ENCODE measurements around the gene BPIFB2. TPM values are rescaled to one million over a fixed set of nuclear protein-coding genes. Genes with fewer than 3 reads are reported as not detected.
"Not testable (repeated sequence)": the region's sequence is repeated elsewhere in the genome, so short reads cannot be mapped to it uniquely, and the experiment has no call there.

BPIFB2 gene
- total RNA-seq, 1 experiment from 2014 or later = not detected

DNA sequence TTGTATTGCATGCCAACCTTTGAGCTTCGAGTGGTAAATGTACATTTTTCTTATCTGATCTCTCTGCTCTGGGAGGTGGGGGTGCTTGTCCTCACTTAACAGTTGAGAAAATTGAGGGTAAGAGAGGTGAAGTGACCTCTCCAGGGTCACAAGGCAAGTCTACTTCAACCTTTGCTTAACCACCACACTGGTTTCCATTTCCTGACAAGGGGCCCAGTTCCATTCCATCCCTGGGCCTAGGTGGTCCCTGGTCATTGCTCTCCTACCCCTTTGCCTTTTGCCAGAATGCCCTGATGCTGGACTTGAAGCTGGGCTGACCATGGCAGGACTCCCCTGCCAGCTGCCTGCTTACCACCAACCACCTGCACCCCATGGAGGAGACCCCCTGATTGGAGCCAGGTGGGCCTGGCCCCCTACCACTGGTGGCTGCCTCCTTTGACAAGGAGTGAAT, 36.3 kb downstream of the BPIFB2 start:
- CTCF ChIA-PET = no interaction called here
- no peak overlapping the region for H3K4me3 ChIP-seq (ENCODE audit: low read depth in 2 of 2, low read length in 2 of 2)
- ATAC-seq = no peak
- no peaks in the 10 kb centered on the region for H3K4me1 ChIP-seq (ENCODE audit: control insufficient read depth, insufficient read depth, low read length)
- H3K27me3 ChIP-seq (ENCODE audit: control insufficient read depth, insufficient read depth, low read length) = peaks cover 2% of the 10 kb centered on the region; the same call in 1 of the 2 replicates
- intact Hi-C loops (cut with micrococcal nuclease; ENCODE audit: unreplicated experiment) (no loop called here), in situ Hi-C loops (cut with HindIII; ENCODE audit: low pct_unique_long_range_greater_than_20kb, low sequenced_read_pairs) (no loop called here)
- H3K9me3 ChIP-seq (ENCODE audit: control insufficient read depth, insufficient read depth, low read depth, low read length) = no peaks in the 10 kb centered on the region
- H3K36me3 ChIP-seq (ENCODE audit: control insufficient read depth, insufficient read depth, low read length) = no peaks in the 10 kb centered on the region
- DNase-seq (ENCODE audit: low read depth, low spot score) = no peak
- TF ChIP-seq POLR2AphosphoS5 (IDR thresholded peaks at IDR 0.05; ENCODE audit: low read depth, low read length) = no peak
- H3K27ac ChIP-seq (ENCODE audit: low read length) = no peak overlapping the region
- POLR2A ChIA-PET = no interaction called here
- no TSS peak for BruUV-seq (replicated peaks)

DNA sequence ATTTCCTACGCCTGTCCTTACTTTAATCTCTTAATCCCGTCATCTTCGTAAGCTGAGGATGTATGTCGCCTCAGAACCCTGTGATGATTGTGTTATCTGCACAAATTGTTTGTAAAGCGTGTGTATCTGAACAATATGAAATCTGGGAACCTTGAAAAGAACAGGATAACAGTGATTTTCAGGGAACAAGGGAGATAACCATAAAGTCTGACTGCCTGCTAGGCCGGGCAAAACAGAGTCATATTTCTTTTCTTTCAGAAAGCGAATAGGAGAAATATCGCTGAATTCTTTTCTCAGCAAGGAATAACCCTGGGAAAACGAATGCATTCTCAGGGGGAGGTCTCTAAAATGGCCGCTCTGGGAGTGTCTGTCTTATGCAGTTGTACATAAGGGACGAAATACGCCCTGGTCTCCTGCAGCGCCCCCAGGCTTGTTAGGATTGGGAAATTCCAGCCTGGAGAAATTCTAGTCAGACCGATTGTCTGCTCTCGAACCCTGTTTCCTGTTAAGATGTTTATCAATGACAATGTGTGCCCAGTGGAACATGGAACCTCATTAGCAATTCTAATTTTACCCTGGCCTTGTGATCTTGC, 37.7 kb downstream of the BPIFB2 start:
- H3K27me3 ChIP-seq (ENCODE audit: control insufficient read depth, insufficient read depth, low read length); H3K36me3 ChIP-seq (ENCODE audit: control insufficient read depth, insufficient read depth, low read length); POLR2A ChIA-PET; H3K4me3 ChIP-seq (ENCODE audit: low read depth in 2 of 2, low read length in 2 of 2); ATAC-seq; in situ Hi-C loops (cut with HindIII; ENCODE audit: low pct_unique_long_range_greater_than_20kb, low sequenced_read_pairs); H3K4me1 ChIP-seq (ENCODE audit: control insufficient read depth, insufficient read depth, low read length); DNase-seq (ENCODE audit: low read depth, low spot score); H3K27ac ChIP-seq (ENCODE audit: low read length); intact Hi-C loops (cut with micrococcal nuclease; ENCODE audit: unreplicated experiment); H3K9me3 ChIP-seq (ENCODE audit: control insufficient read depth, insufficient read depth, low read depth, low read length); CTCF ChIA-PET; BruUV-seq (replicated peaks): not testable (repeated sequence)

DNA sequence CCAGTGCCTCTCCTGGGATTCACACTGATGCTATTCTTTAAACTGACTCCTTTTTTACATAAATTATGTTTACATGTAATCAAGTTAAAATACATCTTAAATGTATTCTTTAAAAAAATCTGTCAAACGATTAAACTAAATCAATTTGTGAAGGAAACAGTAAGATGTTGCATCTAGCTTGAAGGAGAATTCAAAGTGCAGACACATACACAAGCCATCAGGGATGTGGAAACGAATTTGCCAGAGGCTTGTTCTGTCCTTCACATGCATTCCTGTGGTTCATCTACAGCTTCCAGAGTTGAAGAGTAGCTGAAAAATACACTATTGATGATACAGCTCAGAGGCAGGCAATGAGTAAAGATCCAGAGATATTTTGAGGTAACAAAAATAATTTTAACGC, 38.9 kb downstream of the BPIFB2 start:
- H3K36me3 ChIP-seq (ENCODE audit: control insufficient read depth, insufficient read depth, low read length) = no peaks in the 10 kb centered on the region
- no peaks in the 10 kb centered on the region for H3K27me3 ChIP-seq (ENCODE audit: control insufficient read depth, insufficient read depth, low read length)
- CTCF ChIA-PET = no interaction called here
- in situ Hi-C loops (cut with HindIII; ENCODE audit: low pct_unique_long_range_greater_than_20kb, low sequenced_read_pairs) (no loop called here), intact Hi-C loops (cut with micrococcal nuclease; ENCODE audit: unreplicated experiment) (no loop called here)
- TF ChIP-seq, protein P1, sequence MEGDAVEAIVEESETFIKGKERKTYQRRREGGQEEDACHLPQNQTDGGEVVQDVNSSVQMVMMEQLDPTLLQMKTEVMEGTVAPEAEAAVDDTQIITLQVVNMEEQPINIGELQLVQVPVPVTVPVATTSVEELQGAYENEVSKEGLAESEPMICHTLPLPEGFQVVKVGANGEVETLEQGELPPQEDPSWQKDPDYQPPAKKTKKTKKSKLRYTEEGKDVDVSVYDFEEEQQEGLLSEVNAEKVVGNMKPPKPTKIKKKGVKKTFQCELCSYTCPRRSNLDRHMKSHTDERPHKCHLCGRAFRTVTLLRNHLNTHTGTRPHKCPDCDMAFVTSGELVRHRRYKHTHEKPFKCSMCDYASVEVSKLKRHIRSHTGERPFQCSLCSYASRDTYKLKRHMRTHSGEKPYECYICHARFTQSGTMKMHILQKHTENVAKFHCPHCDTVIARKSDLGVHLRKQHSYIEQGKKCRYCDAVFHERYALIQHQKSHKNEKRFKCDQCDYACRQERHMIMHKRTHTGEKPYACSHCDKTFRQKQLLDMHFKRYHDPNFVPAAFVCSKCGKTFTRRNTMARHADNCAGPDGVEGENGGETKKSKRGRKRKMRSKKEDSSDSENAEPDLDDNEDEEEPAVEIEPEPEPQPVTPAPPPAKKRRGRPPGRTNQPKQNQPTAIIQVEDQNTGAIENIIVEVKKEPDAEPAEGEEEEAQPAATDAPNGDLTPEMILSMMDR (IDR thresholded peaks at IDR 0.05) = no peak
- TF ChIP-seq SIN3A (IDR thresholded peaks at IDR 0.05; ENCODE audit: borderline replicate concordance, insufficient read depth, low read depth, low read length) (no peak), POLR2AphosphoS5 (IDR thresholded peaks at IDR 0.05; ENCODE audit: low read depth, low read length) (no peak), TCF7L2 (IDR thresholded peaks at IDR 0.05; ENCODE audit: low read depth, low read length) (no peak)
- TF ChIP-seq, protein P2, sequence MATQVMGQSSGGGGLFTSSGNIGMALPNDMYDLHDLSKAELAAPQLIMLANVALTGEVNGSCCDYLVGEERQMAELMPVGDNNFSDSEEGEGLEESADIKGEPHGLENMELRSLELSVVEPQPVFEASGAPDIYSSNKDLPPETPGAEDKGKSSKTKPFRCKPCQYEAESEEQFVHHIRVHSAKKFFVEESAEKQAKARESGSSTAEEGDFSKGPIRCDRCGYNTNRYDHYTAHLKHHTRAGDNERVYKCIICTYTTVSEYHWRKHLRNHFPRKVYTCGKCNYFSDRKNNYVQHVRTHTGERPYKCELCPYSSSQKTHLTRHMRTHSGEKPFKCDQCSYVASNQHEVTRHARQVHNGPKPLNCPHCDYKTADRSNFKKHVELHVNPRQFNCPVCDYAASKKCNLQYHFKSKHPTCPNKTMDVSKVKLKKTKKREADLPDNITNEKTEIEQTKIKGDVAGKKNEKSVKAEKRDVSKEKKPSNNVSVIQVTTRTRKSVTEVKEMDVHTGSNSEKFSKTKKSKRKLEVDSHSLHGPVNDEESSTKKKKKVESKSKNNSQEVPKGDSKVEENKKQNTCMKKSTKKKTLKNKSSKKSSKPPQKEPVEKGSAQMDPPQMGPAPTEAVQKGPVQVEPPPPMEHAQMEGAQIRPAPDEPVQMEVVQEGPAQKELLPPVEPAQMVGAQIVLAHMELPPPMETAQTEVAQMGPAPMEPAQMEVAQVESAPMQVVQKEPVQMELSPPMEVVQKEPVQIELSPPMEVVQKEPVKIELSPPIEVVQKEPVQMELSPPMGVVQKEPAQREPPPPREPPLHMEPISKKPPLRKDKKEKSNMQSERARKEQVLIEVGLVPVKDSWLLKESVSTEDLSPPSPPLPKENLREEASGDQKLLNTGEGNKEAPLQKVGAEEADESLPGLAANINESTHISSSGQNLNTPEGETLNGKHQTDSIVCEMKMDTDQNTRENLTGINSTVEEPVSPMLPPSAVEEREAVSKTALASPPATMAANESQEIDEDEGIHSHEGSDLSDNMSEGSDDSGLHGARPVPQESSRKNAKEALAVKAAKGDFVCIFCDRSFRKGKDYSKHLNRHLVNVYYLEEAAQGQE (IDR thresholded peaks at IDR 0.05; ENCODE audit: insufficient read depth in 1 of 2, low read depth in 2 of 2, low read length in 1 of 2) = no peak
- DNase-seq (ENCODE audit: low read depth, low spot score) (no peak), ATAC-seq (no peak)
- H3K9me3 ChIP-seq (ENCODE audit: control insufficient read depth, insufficient read depth, low read depth, low read length) = no peaks in the 10 kb centered on the region
- POLR2A ChIA-PET = no interaction called here
- H3K4me3 ChIP-seq (ENCODE audit: low read depth in 2 of 2, low read length in 2 of 2) = no peak overlapping the region
- no TSS peak for BruUV-seq (replicated peaks)
- no peaks in the 10 kb centered on the region for H3K4me1 ChIP-seq (ENCODE audit: control insufficient read depth, insufficient read depth, low read length)
- H3K27ac ChIP-seq (ENCODE audit: low read length) = no peak overlapping the region

All from Panc1 (cell line).